Keratinocyte (primary cell): ENCODE data around the gene PFKP. TPM values are rescaled to one million over a fixed set of nuclear protein-coding genes. Genes with fewer than 3 reads are reported as not detected.
A peak's percentile ranks its signal among the peaks of the same experiment; 100 is the strongest.

Experiments used
- DNase-seq: peaks from one replicate; pipeline ENCODE4 v3.0.0-alpha.2; 2011; ENCODE audit warnings: low read depth, missing footprints, low spot score
- FAIRE-seq: peaks from 2 replicates; lab custom pipeline; 2011; peaks lifted over from hg19 to GRCh38; lab: Jason Lieb, UNC
- H2AFZ ChIP-seq: 2 replicates; pipeline ENCODE4 v1.6.0; 2012; ENCODE audit warnings: low read length, control low read depth, inconsistent platforms; ENCODE audit not compliant: control insufficient read depth
- H3K27ac ChIP-seq: 2 replicates; pipeline ENCODE4 v1.5.1; 2011; ENCODE audit warnings: low read length; ENCODE audit not compliant: control insufficient read depth, insufficient read depth
- H3K27me3 ChIP-seq: 3 replicates; pipeline ENCODE4 v1.6.0; 2011; ENCODE audit warnings: low read length; ENCODE audit not compliant: control insufficient read depth, insufficient read depth; ENCODE audit errors: extremely low read depth
- H3K36me3 ChIP-seq, 2 experiments: 2 replicates in 1 of 2; 3 replicates in 1 of 2; pipeline ENCODE4 v1.5.1; 2011; ENCODE audit warnings: low read length in 2 of 2, mild to moderate bottlenecking in 1 of 2; ENCODE audit not compliant: control insufficient read depth in 2 of 2, insufficient read depth in 2 of 2; ENCODE audit errors: extremely low read depth in 1 of 2
- H3K4me1 ChIP-seq: 3 replicates; pipeline ENCODE4 v1.5.1; 2011; ENCODE audit warnings: low read length; ENCODE audit not compliant: control insufficient read depth, insufficient read depth; ENCODE audit errors: extremely low read depth
- H3K4me2 ChIP-seq: 3 replicates; pipeline ENCODE4 v1.6.0; 2011; ENCODE audit warnings: low read depth, low read length; ENCODE audit not compliant: control insufficient read depth, insufficient read depth; ENCODE audit errors: extremely low read depth
- H3K4me3 ChIP-seq, 3 experiments: fragments of 200-600 bp in 1 of 3; sonication (generic) in 1 of 3; 2 replicates in 2 of 3; 3 replicates in 1 of 3; pipeline ENCODE4 v1.5.1; 2011 to 2016; ENCODE audit warnings: low read length in 3 of 3, mild to moderate bottlenecking in 3 of 3, control low read depth in 2 of 3, inconsistent platforms in 1 of 3, low read depth in 1 of 3, mixed read lengths in 1 of 3, mixed run types in 1 of 3, moderate library complexity in 1 of 3; ENCODE audit not compliant: control insufficient read depth in 2 of 3, insufficient read depth in 2 of 3; ENCODE audit errors: extremely low read depth in 1 of 3
- H3K79me2 ChIP-seq: 2 replicates; pipeline ENCODE4 v1.6.0; 2012; ENCODE audit warnings: low read length; ENCODE audit not compliant: control insufficient read depth, insufficient read depth
- H3K9ac ChIP-seq: 3 replicates; pipeline ENCODE4 v1.6.0; 2011; ENCODE audit warnings: low read length; ENCODE audit not compliant: control insufficient read depth, insufficient read depth; ENCODE audit errors: extremely low read depth
- H3K9me1 ChIP-seq: 3 replicates; pipeline ENCODE4 v1.6.0; 2011; ENCODE audit warnings: low read length; ENCODE audit not compliant: control insufficient read depth, insufficient read depth; ENCODE audit errors: extremely low read depth
- H3K9me3 ChIP-seq: 2 replicates; pipeline ENCODE4 v1.5.1; 2012; ENCODE audit warnings: low read depth, low read length; ENCODE audit not compliant: control insufficient read depth
- H4K20me1 ChIP-seq: 3 replicates; pipeline ENCODE4 v1.6.0; 2011; ENCODE audit warnings: low read length; ENCODE audit not compliant: control insufficient read depth, insufficient read depth; ENCODE audit errors: extremely low read depth
- EZH2 ChIP-seq: IDR thresholded peaks from one replicate; pipeline ENCODE4 v1.6.1; 2012; ENCODE audit warnings: inconsistent platforms, mild to moderate bottlenecking, low read length, moderate library complexity
- dilution Hi-C: fragments of 300-500 bp; cut with MboI; formaldehyde crosslinking; loops from one replicate; pipeline ENCODE4 v1.7.0; 2020; ENCODE audit warnings: low sequenced_read_pairs; ENCODE audit not compliant: extremely low pct_ligation_motif_present
- polyA plus RNA-seq, 5 experiments: library from polyadenylated mRNA; depleted of rRNA in 3 of 5; stranded (reverse) in 3 of 5; stranded (forward) in 1 of 5; unstranded in 1 of 5; fragments of >200 nt; gene quantifications; 1 replicate in 1 of 5; 2 replicates in 3 of 5; 3 replicates in 1 of 5; pipeline versions ENCODE4 v1.2.1 to v1.2.3, GENCODE V29; 2011 to 2012; ENCODE audit warnings: missing spikeins in 2 of 5, low read depth in 1 of 5, low replicate concordance in 1 of 5
- TF ChIP-seq, protein P1 (sequence below), 3 experiments: IDR thresholded peaks in 1 of 3; conservative IDR thresholded peaks in 1 of 3; optimal IDR thresholded peaks in 1 of 3; 2 replicates in 2 of 3; 3 replicates in 1 of 3; pipeline versions ENCODE3 to v1.5.1; 2011; ENCODE audit warnings: low read length in 3 of 3, mild to moderate bottlenecking in 3 of 3, moderate library complexity in 2 of 3, control low read depth in 1 of 3, inconsistent platforms in 1 of 3; ENCODE audit not compliant: insufficient read depth in 2 of 3; ENCODE audit errors: extremely low read depth in 1 of 3

PFKP gene
- polyA plus RNA-seq, 1 donor (not counting 4 experiments of a cell fraction or from before 2014, with no cell fraction given): 117 TPM

DNA sequence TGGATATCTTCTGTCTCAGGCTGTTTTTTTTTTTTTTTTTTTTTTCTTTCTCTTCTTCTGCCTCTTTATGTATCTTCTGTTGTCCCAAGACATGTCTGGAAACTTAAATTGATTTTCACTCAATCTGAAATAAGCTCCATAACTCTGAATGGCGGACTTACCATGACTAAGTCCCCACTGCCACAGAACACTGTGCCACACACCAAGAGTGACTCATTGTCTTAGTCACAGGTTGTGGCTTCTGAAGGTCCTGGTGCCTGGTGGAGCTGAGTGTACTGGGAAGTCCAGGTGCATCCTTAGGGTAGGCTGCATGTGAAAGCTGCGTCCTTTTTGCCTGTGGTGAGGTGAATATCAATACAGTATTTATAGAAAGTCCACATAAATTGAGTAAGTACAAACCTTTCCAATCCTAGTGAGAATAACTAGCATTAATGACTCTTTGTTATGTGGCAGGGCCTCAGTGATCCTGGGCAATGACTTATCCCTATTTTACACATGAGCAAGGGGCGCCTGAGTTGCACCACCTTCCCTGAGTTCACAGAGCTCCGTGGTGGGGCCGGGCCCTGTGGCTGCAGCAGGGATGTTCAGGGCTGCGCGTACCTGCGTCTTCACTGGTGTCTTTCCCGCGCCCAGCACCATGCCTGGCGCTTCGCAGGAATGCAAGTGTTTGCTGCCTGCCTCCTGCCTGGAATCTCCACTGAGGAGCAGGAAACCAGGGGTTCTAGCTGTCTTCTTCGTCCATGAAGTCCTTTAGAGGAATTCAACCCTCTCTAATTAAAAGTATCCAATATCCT lies 4.3 kb downstream of the PFKP start:
- Histone ChIP-seq H3K27ac (no peak overlapping the region), H3K9me3 (no peaks in the 10 kb centered on the region)

DNA sequence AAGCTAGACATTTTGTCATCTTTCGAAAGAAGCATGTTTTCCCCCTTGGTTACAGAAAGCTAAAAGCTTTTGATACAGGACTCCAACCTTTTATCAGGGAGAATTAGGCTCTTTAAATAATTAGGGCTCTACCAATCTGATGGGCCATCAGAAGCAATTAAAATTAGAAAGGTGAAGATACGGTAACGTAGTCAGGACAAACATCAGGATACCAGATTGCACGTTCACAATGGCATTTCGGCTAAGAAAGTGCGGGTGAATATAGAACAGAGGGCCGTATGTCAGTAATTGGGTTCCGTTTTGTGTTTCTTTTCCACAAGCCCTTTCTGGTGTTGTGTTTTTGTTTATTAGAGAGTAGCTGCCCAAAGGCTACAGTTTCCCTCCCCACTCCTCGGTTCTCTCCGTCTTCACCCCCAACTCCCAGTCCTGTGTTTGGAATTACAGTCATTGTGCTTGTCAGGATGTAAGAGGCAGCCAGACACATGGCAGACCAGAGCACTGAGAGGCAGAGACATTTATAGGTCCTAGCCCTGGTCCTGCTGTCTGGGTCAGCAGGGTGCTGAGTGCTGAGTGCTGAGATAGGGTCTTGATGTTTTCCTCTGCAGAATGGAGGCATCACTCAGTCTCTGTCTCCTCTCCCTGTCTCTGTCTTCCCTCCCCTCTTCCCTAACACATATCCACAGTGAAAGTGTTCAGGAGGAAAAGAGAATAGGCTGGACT lies 5.5 kb downstream of the PFKP start:
- H2AFZ ChIP-seq: no peak overlapping the region
- peaks cover 13% of the 10 kb centered on the region for H3K9me1 ChIP-seq
- no peak overlapping the region for H3K9ac ChIP-seq
- no peaks in the 10 kb centered on the region for H3K27me3 ChIP-seq
- FAIRE-seq (no peak), DNase-seq (no peak)
- peaks cover 45% of the 10 kb centered on the region for H3K4me1 ChIP-seq
- dilution Hi-C loops: no loop called here
- H3K4me3 ChIP-seq: no peak overlapping the region
- H3K27ac ChIP-seq: peak overlapping the region; percentile 16
- H4K20me1 ChIP-seq: peaks cover 25% of the 10 kb centered on the region
- TF ChIP-seq, protein P1, sequence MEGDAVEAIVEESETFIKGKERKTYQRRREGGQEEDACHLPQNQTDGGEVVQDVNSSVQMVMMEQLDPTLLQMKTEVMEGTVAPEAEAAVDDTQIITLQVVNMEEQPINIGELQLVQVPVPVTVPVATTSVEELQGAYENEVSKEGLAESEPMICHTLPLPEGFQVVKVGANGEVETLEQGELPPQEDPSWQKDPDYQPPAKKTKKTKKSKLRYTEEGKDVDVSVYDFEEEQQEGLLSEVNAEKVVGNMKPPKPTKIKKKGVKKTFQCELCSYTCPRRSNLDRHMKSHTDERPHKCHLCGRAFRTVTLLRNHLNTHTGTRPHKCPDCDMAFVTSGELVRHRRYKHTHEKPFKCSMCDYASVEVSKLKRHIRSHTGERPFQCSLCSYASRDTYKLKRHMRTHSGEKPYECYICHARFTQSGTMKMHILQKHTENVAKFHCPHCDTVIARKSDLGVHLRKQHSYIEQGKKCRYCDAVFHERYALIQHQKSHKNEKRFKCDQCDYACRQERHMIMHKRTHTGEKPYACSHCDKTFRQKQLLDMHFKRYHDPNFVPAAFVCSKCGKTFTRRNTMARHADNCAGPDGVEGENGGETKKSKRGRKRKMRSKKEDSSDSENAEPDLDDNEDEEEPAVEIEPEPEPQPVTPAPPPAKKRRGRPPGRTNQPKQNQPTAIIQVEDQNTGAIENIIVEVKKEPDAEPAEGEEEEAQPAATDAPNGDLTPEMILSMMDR (optimal IDR thresholded peaks at IDR 0.05 in 1 of 3, IDR thresholded peaks at IDR 0.05 in 1 of 3, conservative IDR thresholded peaks at IDR 0.05 in 1 of 3; ENCODE audit: extremely low read depth in 1 of 3, insufficient read depth in 2 of 3, low read length in 3 of 3): no peak
- TF ChIP-seq EZH2: no peak
- peak overlapping the region; percentile 17 for H3K4me2 ChIP-seq
- no peaks in the 10 kb centered on the region for H3K9me3 ChIP-seq
- H3K36me3 ChIP-seq: peaks cover 11 to 33% of the 10 kb centered on the region in 2 experiments
- peaks cover 90% of the 10 kb centered on the region for H3K79me2 ChIP-seq

More for the DNA sequence above, 4.3 kb downstream of the PFKP start:
- Histone ChIP-seq H3K4me1 (peaks cover 45% of the 10 kb centered on the region), H4K20me1 (peaks cover 23% of the 10 kb centered on the region), H3K79me2 (peaks cover 84% of the 10 kb centered on the region), H3K9ac (no peak overlapping the region), H3K4me2 (peak overlapping the region; percentile 3), H2AFZ (no peak overlapping the region), H3K36me3 (peaks cover 10 to 32% of the 10 kb centered on the region in 2 experiments), H3K4me3 (no peak overlapping the region), H3K9me1 (peaks cover 13% of the 10 kb centered on the region), H3K27me3 (peaks cover 3% of the 10 kb centered on the region)
- dilution Hi-C loops: no loop called here
- TF ChIP-seq EZH2: no peak
- TF ChIP-seq, protein P1 (optimal IDR thresholded peaks at IDR 0.05 in 1 of 3, IDR thresholded peaks at IDR 0.05 in 1 of 3, conservative IDR thresholded peaks at IDR 0.05 in 1 of 3; ENCODE audit: extremely low read depth in 1 of 3, insufficient read depth in 2 of 3, low read length in 3 of 3): no peak
- DNase-seq: peak; percentile 88
- FAIRE-seq: peak; percentile 80
